Liver (tissue), 9 donors: ENCODE data around the gene CRLF1. TPM values are rescaled to one million over a fixed set of nuclear protein-coding genes. Genes with fewer than 3 reads are reported as not detected.

Experiments used
- DNase-seq: peaks from one replicate; pipeline ENCODE4 v3.0.0-alpha.2; 2017; ENCODE audit warnings: low spot score
- H3K27ac ChIP-seq, 2 donors: one replicate each; pipeline ENCODE4 v1.7.0; 2013; ENCODE audit warnings: inconsistent platforms in 2 of 2, low read length in 2 of 2, control low read depth in 1 of 2, low read depth in 1 of 2, mild to moderate bottlenecking in 1 of 2
- H3K27me3 ChIP-seq, 4 donors: one replicate each; pipeline versions ENCODE4 v1.6.1 to v1.7.0; 2013; ENCODE audit warnings: low read length in 3 of 4, inconsistent platforms in 1 of 4, mild to moderate bottlenecking in 1 of 4, moderate library complexity in 1 of 4; ENCODE audit not compliant: control insufficient read depth in 4 of 4, insufficient read depth in 4 of 4
- H3K36me3 ChIP-seq, 4 donors: one replicate each; pipeline versions ENCODE4 v1.6.1 to v1.7.0; 2013; ENCODE audit warnings: low read length in 3 of 4, mild to moderate bottlenecking in 3 of 4, low read depth in 1 of 4, moderate library complexity in 1 of 4; ENCODE audit not compliant: control insufficient read depth in 4 of 4, insufficient read depth in 3 of 4
- H3K4me1 ChIP-seq, 4 donors: one replicate each; pipeline versions ENCODE4 v1.6.1 to v1.7.0; 2013; ENCODE audit warnings: low read length in 3 of 4, mild to moderate bottlenecking in 3 of 4, moderate library complexity in 1 of 4; ENCODE audit not compliant: control insufficient read depth in 4 of 4, insufficient read depth in 4 of 4
- H3K4me3 ChIP-seq, 3 donors: one replicate each; pipeline versions ENCODE4 v1.6.1 to v1.7.0; 2013; ENCODE audit warnings: low read length in 3 of 3, control low read depth in 1 of 3, low read depth in 1 of 3, mild to moderate bottlenecking in 1 of 3
- H3K9ac ChIP-seq, 2 donors: one replicate each; pipeline ENCODE4 v1.7.0; 2013; ENCODE audit warnings: low read length in 2 of 2, mild to moderate bottlenecking in 2 of 2, moderate library complexity in 2 of 2, control low read depth in 1 of 2, low read depth in 1 of 2
- H3K9me3 ChIP-seq, 4 donors: one replicate each; pipeline versions ENCODE4 v1.6.1 to v1.7.0; 2013; ENCODE audit warnings: low read length in 3 of 4; ENCODE audit not compliant: control insufficient read depth in 4 of 4
- ATF3 ChIP-seq: IDR thresholded peaks from 2 replicates; pipeline ENCODE4 v1.6.1; 2016; ENCODE audit warnings: antibody characterized with exemption
- CTCF ChIP-seq: fragments of 150-350 bp; IDR thresholded peaks from 2 replicates; pipeline ENCODE4 v1.5.1; 2017; ENCODE audit warnings: improper control_type of control experiment, low read depth, low read length; ENCODE audit not compliant: missing input control
- EGR1 ChIP-seq, 2 donors: IDR thresholded peaks; 2 replicates each; pipeline ENCODE4 v1.6.1; 2016 to 2018; ENCODE audit warnings: antibody characterized with exemption in 2 of 2, low read depth in 2 of 2
- FOXA2 ChIP-seq: IDR thresholded peaks from 2 replicates; pipeline ENCODE4 v1.6.1; 2016; ENCODE audit warnings: antibody characterized with exemption
- GABPA ChIP-seq, 2 donors: IDR thresholded peaks in 1 of 2; conservative IDR thresholded peaks in 1 of 2; 2 replicates each; pipeline ENCODE4 v1.6.1; 2016; ENCODE audit warnings: antibody characterized with exemption in 2 of 2, mild to moderate bottlenecking in 1 of 2, moderate library complexity in 1 of 2
- HNF4A ChIP-seq, 2 donors: conservative IDR thresholded peaks; 2 replicates each; pipeline ENCODE4 v1.6.1; 2016; ENCODE audit warnings: antibody characterized with exemption in 2 of 2, mild to moderate bottlenecking in 2 of 2
- HNF4G ChIP-seq: IDR thresholded peaks from 2 replicates; pipeline ENCODE4 v1.6.1; 2016; ENCODE audit warnings: antibody characterized with exemption
- JUND ChIP-seq, 2 donors: IDR thresholded peaks; 2 replicates each; pipeline ENCODE4 v1.6.1; 2016; ENCODE audit warnings: antibody characterized with exemption in 2 of 2
- MAX ChIP-seq: IDR thresholded peaks from 2 replicates; pipeline ENCODE4 v1.6.1; 2016; ENCODE audit warnings: antibody characterized with exemption
- NR2F2 ChIP-seq: IDR thresholded peaks from 2 replicates; pipeline ENCODE4 v1.6.1; 2016; ENCODE audit warnings: antibody characterized with exemption
- REST ChIP-seq: IDR thresholded peaks from 2 replicates; pipeline ENCODE4 v1.6.1; 2016; ENCODE audit warnings: antibody characterized with exemption, mild to moderate bottlenecking
- RXRA ChIP-seq, 2 donors: IDR thresholded peaks; 2 replicates each; pipeline ENCODE4 v1.6.1; 2017 to 2018; ENCODE audit warnings: antibody characterized with exemption in 2 of 2, mild to moderate bottlenecking in 1 of 2
- SP1 ChIP-seq: IDR thresholded peaks from 2 replicates; pipeline ENCODE4 v1.6.1; 2018; ENCODE audit warnings: antibody characterized with exemption, mild to moderate bottlenecking
- TAF1 ChIP-seq: conservative IDR thresholded peaks from 2 replicates; pipeline ENCODE4 v1.6.1; 2016; ENCODE audit warnings: antibody characterized with exemption, mild to moderate bottlenecking
- YY1 ChIP-seq: IDR thresholded peaks from 2 replicates; pipeline ENCODE4 v1.6.1; 2016; ENCODE audit warnings: antibody characterized with exemption, mild to moderate bottlenecking
- ZBTB33 ChIP-seq: IDR thresholded peaks from 2 replicates; pipeline ENCODE4 v1.6.1; 2016; ENCODE audit warnings: antibody characterized with exemption
- WGBS: extraction: QIAGEN DNeasy Blood & Tissue Kit; methylation state at CpG from one replicate; pipeline ENCODE4 v1.1.7; 2013; 5-methylcytosine and 5-hydroxymethylcytosine counted together
- polyA plus RNA-seq, 2 donors: library from polyadenylated mRNA; stranded (reverse) in 1 of 2; unstranded in 1 of 2; fragments of 200-250 nt in 1 of 2; fragments of >200 nt in 1 of 2; fragmentation: Nextera tagmentation in 1 of 2; extraction: Ambion mirVana in 1 of 2; gene quantifications; one replicate each; pipeline versions ENCODE4 v1.2.1 to v1.2.3, GENCODE V29; 2013 to 2015
- total RNA-seq, 2 donors: library from RNA; depleted of rRNA; stranded (reverse); fragments of >200 nt; gene quantifications; one replicate each; pipeline ENCODE4 v1.2.3, GENCODE V29; 2014
- donor health status: healthy.
- donor health status: healthy.
- donor health status: healthy.
- donor health status: healthy.
- donor health status: healthy.

CRLF1 gene
- total and polyA plus RNA-seq, 4 donors = 0.49 to 1.9 (median 1.6) TPM; not detected in 1

- no peak overlapping the region for H3K27ac ChIP-seq
- no peaks in the 10 kb centered on the region for H3K9me3 ChIP-seq
- H3K27me3 ChIP-seq = peaks cover 0 to 5% (median 2%) of the 10 kb centered on the region in 4 donors
- peaks cover 6 to 11% (median 9%) of the 10 kb centered on the region in 4 donors for H3K4me1 ChIP-seq
- TF ChIP-seq CTCF (no peak), REST (no peak), SP1 (no peak), TAF1 (no peak), EGR1 (IDR thresholded peaks at IDR 0.05; ENCODE audit: low read depth in 2 of 2) (no peak), MAX (no peak), FOXA2 (no peak), YY1 (no peak), HNF4A (conservative IDR thresholded peaks at IDR 0.05) (no peak), JUND (IDR thresholded peaks at IDR 0.05) (no peak), GABPA (IDR thresholded peaks at IDR 0.05 in 1 of 2, conservative IDR thresholded peaks at IDR 0.05 in 1 of 2) (no peak), RXRA (IDR thresholded peaks at IDR 0.05) (no peak), NR2F2 (no peak), ATF3 (no peak), ZBTB33 (no peak), HNF4G (no peak)
- no peak overlapping the region for H3K4me3 ChIP-seq
- no peak for DNase-seq
- no peaks in the 10 kb centered on the region for H3K36me3 ChIP-seq
- 53% methylated on average over 25 of the region's 25 CpGs for WGBS
- H3K9ac ChIP-seq = no peak overlapping the region
Measured at GRCh38 chr19:18597809-18598660, 8.6 kb downstream of the CRLF1 start.
